K562 (cell line): ENCODE data around the gene PLEKHN1. TPM values are rescaled to one million over a fixed set of nuclear protein-coding genes. Genes with fewer than 3 reads are reported as not detected.

ENCODE experiments used
- ARID3B ChIP-seq: fragments of 250-450 bp; sonication (Bioruptor Pico); IDR thresholded peaks from 2 replicates; pipeline ENCODE4 v1.4.0; 2020; ENCODE audit warnings: borderline replicate concordance
- ATF2 ChIP-seq: sonication (generic); formaldehyde crosslinking; IDR thresholded peaks from 2 replicates; pipeline ENCODE4 v1.8.1; 2022; ENCODE audit warnings: missing genetic modification reagents
- BHLHE40 ChIP-seq: IDR thresholded peaks from 2 replicates; pipeline ENCODE4 v1.6.1; 2011; ENCODE audit warnings: low read length, improper control_type of control experiment
- ESRRB ChIP-seq: fragments of 250-450 bp; sonication (Bioruptor Pico); IDR thresholded peaks from 2 replicates; pipeline ENCODE4 v1.5.0; 2020; ENCODE audit warnings: mild to moderate bottlenecking, moderate library complexity, borderline replicate concordance
- FOXK1 ChIP-seq: sonication (generic); formaldehyde crosslinking; IDR thresholded peaks from 2 replicates; pipeline ENCODE4 v1.8.0; 2022; ENCODE audit warnings: missing genetic modification reagents, mild to moderate bottlenecking, borderline replicate concordance
- GTF2E2 ChIP-seq: fragments of 200-800 bp; sonication (Bioruptor generic); IDR thresholded peaks from 2 replicates; pipeline ENCODE4 v1.6.1; 2016; ENCODE audit warnings: missing genetic modification characterization, missing compliant biosample characterization
- HDAC2 ChIP-seq: fragments of 450-650 bp; IDR thresholded peaks from 2 replicates; pipeline ENCODE4 v1.6.1; 2016; ENCODE audit warnings: mild to moderate bottlenecking
- HLTF ChIP-seq: fragments of 450-650 bp; IDR thresholded peaks from 2 replicates; pipeline ENCODE4 v1.6.1; 2016
- HMGN3 ChIP-seq: IDR thresholded peaks from 2 replicates; pipeline ENCODE4 v1.6.1; 2011; ENCODE audit warnings: borderline replicate concordance, low read depth, mild to moderate bottlenecking, mixed read lengths, low read length; ENCODE audit not compliant: insufficient read length; ENCODE audit errors: extremely low read depth
- HOMEZ ChIP-seq: fragments of 250-450 bp; sonication (Bioruptor Pico); IDR thresholded peaks from 2 replicates; pipeline ENCODE4 v1.4.0; 2020; ENCODE audit warnings: mild to moderate bottlenecking, moderate library complexity
- MCM7 ChIP-seq, 2 experiments: fragments of 450-650 bp; IDR thresholded peaks; 2 replicates each; pipeline ENCODE4 v1.6.1; 2016 to 2018
- PPARD ChIP-seq: fragments of 250-450 bp; sonication (Bioruptor Pico); IDR thresholded peaks from 2 replicates; pipeline ENCODE4 v1.8.0; 2022; ENCODE audit warnings: inconsistent platforms, mild to moderate bottlenecking, moderate library complexity
- RHOXF2B ChIP-seq: fragments of 250-450 bp; sonication (Bioruptor Pico); conservative IDR thresholded peaks from 2 replicates; pipeline ENCODE4 v1.5.1; 2021
- SAP30 ChIP-seq: fragments of 200-600 bp; sonication (generic); IDR thresholded peaks from 2 replicates; pipeline ENCODE4 v1.6.1; 2012; ENCODE audit warnings: borderline replicate concordance, low read depth, mild to moderate bottlenecking, moderate library complexity, low read length, control low read depth, inconsistent platforms; ENCODE audit not compliant: insufficient read depth, poor library complexity, severe bottlenecking
- SMAD1 ChIP-seq: fragments of 150-350 bp; IDR thresholded peaks from 2 replicates; pipeline ENCODE4 v1.6.1; 2014; ENCODE audit warnings: low read length, low read depth; ENCODE audit not compliant: partially characterized antibody
- SMAD3 ChIP-seq: fragments of 450-650 bp; formaldehyde crosslinking; conservative IDR thresholded peaks from 2 replicates; pipeline ENCODE4 v1.4.0; 2020; ENCODE audit warnings: mild to moderate bottlenecking
- SMC3 ChIP-seq: conservative IDR thresholded peaks from 2 replicates; pipeline ENCODE4 v1.6.1; 2011; ENCODE audit warnings: low read depth, low read length, improper control_type of control experiment; ENCODE audit not compliant: insufficient read depth
- SREBF2 ChIP-seq: sonication (generic); formaldehyde crosslinking; IDR thresholded peaks from 2 replicates; pipeline ENCODE4 v1.4.0; 2020; ENCODE audit warnings: mild to moderate bottlenecking, missing genetic modification reagents
- STAT5A ChIP-seq: IDR thresholded peaks from 2 replicates; pipeline ENCODE4 v1.6.1; 2012; ENCODE audit warnings: low read length, inconsistent platforms, borderline replicate concordance
- ZNF3 ChIP-seq: fragments of 250-450 bp; sonication (Bioruptor Pico); IDR thresholded peaks from 2 replicates; pipeline ENCODE4 v1.5.0; 2021; ENCODE audit warnings: mild to moderate bottlenecking, moderate library complexity
- ZNF449 ChIP-seq: fragments of 250-450 bp; sonication (Bioruptor Pico); IDR thresholded peaks from 2 replicates; pipeline ENCODE4 v1.8.0; 2022; ENCODE audit warnings: moderate library complexity, mild to moderate bottlenecking, inconsistent platforms
- ZSCAN29 ChIP-seq: fragments of 450-650 bp; IDR thresholded peaks from 2 replicates; pipeline ENCODE4 v1.6.1; 2017
- polyA plus RNA-seq, 8 experiments: library from polyadenylated mRNA; depleted of rRNA in 4 of 8; stranded (reverse) in 5 of 8; unstranded in 3 of 8; fragments of >200 nt; fragmentation: Nextera tagmentation in 2 of 8; fragmentation: Illumina TruSeq in 1 of 8; extraction: Ambion mirVana in 2 of 8; extraction: Trizol in 1 of 8; gene quantifications; 2 replicates each; pipeline versions ENCODE4 v1.2.1 to v1.2.3, GENCODE V29; 2011 to 2014; ENCODE audit warnings: inconsistent platforms in 1 of 8, missing spikeins in 1 of 8
- total RNA-seq, 7 experiments: library from RNA; depleted of rRNA in 6 of 7; stranded (reverse); fragments of >200 nt in 6 of 7; fragmentation: Illumina TruSeq in 2 of 7; extraction: Trizol in 2 of 7; gene quantifications; 2 replicates each; pipeline versions ENCODE4 v1.2.1 to v1.2.3, GENCODE V29; 2011 to 2021; ENCODE audit warnings: low replicate concordance in 1 of 7

Gene PLEKHN1
- total and polyA plus RNA-seq, 9 of the 15 experiments (the other 6 are each of a cell fraction or from before 2014, with no cell fraction given), result 0.07 to 1.5 (median 0.13) TPM; not detected in 2

- TF ChIP-seq ARID3B (0 out of 2 replicates have a peak, but pooled peaks have one; percentile 20), ZNF449 (CRISPR knock-in tag) (no peak), SMAD3 (CRISPR knock-in tag) (no peak), SMC3 (no peak), HLTF (no peak), HOMEZ (CRISPR knock-in tag) (0 out of 2 replicates have a peak, but pooled peaks have one; percentile 62), FOXK1 (CRISPR knock-in tag) (no peak), HDAC2 (no peak), HMGN3 (peak; percentile 39), PPARD (CRISPR knock-in tag) (no peak), ATF2 (CRISPR knock-in tag) (no peak), ZSCAN29 (no peak), RHOXF2B (CRISPR knock-in tag) (no peak), ZNF3 (CRISPR knock-in tag) (no peak), SAP30 (peak; percentile 69), SMAD1 (no peak), ESRRB (no peak), BHLHE40 (peak; percentile 39; the same call in 1 of the 2 replicates), MCM7 (IDR thresholded peaks at IDR 0.05) (peak in 1 of 2 experiments; percentile 37; a peak in 1 of 4 replicates), GTF2E2 (tag) (no peak), STAT5A (no peak), SREBF2 (CRISPR knock-in tag) (no peak)
Observed at GRCh38 chr1:1021010-1021919, 55.0 kb downstream of the PLEKHN1 start (continued).
